Kidney epithelial cell (primary cell): ENCODE results near the gene ATF1. TPM values are rescaled to one million over a fixed set of nuclear protein-coding genes. Genes with fewer than 3 reads are reported as not detected.
"Not testable (repeated sequence)": the region's sequence is repeated elsewhere in the genome, so short reads cannot be mapped to it uniquely, and the experiment has no call there.

ENCODE experiments used
- DNase-seq: peaks from one replicate; pipeline ENCODE4 v3.0.0-alpha.2; 2010; ENCODE audit warnings: low read depth
- H3K27me3 ChIP-seq: 2 replicates; pipeline ENCODE4 v1.6.0; 2011; ENCODE audit warnings: low read length; ENCODE audit not compliant: control insufficient read depth, insufficient read depth
- H3K36me3 ChIP-seq: 2 replicates; pipeline ENCODE4 v1.5.1; 2011; ENCODE audit warnings: low read length; ENCODE audit not compliant: control insufficient read depth, insufficient read depth
- H3K4me3 ChIP-seq: 2 replicates; pipeline ENCODE4 v1.5.1; 2011; ENCODE audit warnings: low read depth, mild to moderate bottlenecking, control low read depth, low read length
- CTCF ChIP-seq: IDR thresholded peaks from 2 replicates; pipeline ENCODE4 v1.5.1; 2011; ENCODE audit warnings: mild to moderate bottlenecking, moderate library complexity, low read length, control low read depth, inconsistent platforms; ENCODE audit not compliant: insufficient read depth, poor library complexity, severe bottlenecking
- total RNA-seq: library from RNA; depleted of rRNA; stranded (reverse); fragments of >200 nt; gene quantifications from 2 replicates; pipeline ENCODE4 v1.2.3, GENCODE V29; 2015

The ATF1 gene
- total RNA-seq, 1 donor from 2014 or later, result 17.3 TPM

DNA sequence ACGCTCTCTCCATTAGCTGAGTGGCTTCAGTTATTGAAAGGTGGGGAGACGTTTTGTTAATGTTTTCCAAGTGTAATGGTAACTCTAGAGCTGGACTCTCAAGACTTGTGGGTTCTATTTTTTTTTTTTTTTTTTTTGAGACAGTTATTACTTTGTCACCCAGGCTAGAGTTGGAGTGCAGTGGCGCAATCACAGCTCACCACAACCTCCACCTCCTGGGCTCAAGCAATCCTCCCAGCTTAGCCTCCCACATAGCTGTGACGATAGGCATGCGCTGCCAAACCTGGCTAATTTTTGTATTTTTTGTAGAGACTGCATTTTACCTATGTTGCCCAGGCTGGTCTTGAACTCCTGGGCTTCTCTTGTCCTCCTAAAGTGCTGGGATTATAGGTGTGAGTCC, 26.2 kb downstream of the ATF1 start:
- H3K36me3 ChIP-seq, result no peaks in the 10 kb centered on the region
- TF ChIP-seq CTCF, result no peak
- no peak overlapping the region for H3K4me3 ChIP-seq
- no peak for DNase-seq
- no peaks in the 10 kb centered on the region for H3K27me3 ChIP-seq

DNA sequence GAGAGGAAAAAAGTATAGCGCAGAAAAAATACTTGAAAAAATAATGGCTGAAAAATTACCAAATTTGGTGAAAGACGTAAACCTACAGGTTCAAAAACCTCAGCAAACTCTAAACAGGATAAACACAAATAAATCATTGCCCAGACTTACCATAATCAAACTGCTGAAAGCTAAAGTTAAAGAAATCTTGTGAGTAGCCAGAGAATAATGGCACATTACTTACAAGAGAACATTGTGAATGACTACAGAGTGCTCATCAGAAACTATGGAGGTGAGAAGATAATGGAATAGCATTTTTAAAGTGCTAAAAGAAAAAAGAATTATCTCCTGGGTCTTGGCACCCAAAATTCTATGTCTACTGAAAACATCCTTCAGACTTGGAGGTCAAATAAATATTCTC, 36.0 kb downstream of the ATF1 start:
- Histone ChIP-seq H3K27me3 (no peaks in the 10 kb centered on the region), H3K36me3 (no peaks in the 10 kb centered on the region), H3K4me3 (no peak overlapping the region)
- no peak for TF ChIP-seq CTCF
- no peak for DNase-seq

GRCh38 chr12:50803230-50803875, 39.5 kb downstream of the ATF1 start:
- DNase-seq, result no peak
- H3K4me3 ChIP-seq, result no peak overlapping the region
- no peaks in the 10 kb centered on the region for H3K36me3 ChIP-seq
- TF ChIP-seq CTCF, result no peak
- H3K27me3 ChIP-seq, result no peaks in the 10 kb centered on the region

GRCh38 chr12:50806176-50806575, 42.3 kb downstream of the ATF1 start:
- DNase-seq, result no peak

DNA sequence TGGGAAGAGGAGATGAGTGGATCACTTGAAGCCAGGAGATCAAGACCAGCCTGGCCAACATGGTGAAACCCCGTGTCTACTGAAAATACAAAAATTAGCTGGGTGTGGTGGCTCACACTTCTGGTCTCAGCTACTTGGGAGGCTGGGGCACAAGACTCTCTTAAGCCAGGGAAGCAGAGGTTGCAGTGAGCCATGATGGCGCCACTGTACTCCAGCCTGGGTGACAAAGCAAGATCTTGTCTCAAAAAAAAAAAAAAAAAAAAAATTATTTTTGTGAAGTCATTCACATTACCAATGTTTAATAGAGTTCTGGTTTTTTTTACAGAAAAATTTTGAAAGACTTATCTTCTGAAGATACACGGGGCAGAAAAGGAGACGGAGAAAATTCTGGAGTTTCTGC, 45.2 kb downstream of the ATF1 start:
- DNase-seq, H3K36me3 ChIP-seq, H3K4me3 ChIP-seq, H3K27me3 ChIP-seq: not testable (repeated sequence)

More at GRCh38 chr12:50806176-50806575, 42.3 kb downstream of the ATF1 start:
- H3K36me3 ChIP-seq, result no peaks in the 10 kb centered on the region
- no peaks in the 10 kb centered on the region for H3K27me3 ChIP-seq
- no peak overlapping the region for H3K4me3 ChIP-seq
- TF ChIP-seq CTCF, result no peak

DNA sequence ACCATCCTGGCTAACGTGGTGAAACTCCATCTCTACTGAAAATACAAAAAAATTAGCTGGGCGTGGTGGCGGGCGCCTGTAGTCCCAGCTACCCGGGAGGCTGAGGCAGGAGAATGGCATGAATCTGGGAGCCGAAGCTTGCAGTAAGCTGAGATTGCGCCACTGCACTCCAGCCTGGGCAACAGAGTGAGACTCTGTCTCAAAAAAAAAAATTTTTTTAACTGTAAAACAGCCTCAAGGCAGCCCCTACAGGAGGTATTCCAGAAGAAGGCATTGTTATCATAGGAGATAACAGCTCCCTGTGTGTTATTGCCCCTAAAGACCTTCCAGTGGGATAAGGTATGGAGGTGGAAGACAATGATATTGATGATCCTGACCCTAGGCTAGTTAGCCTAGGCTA, 51.0 kb downstream of the ATF1 start:
- not testable (repeated sequence) for H3K27me3 ChIP-seq, H3K4me3 ChIP-seq, DNase-seq, H3K36me3 ChIP-seq

DNA sequence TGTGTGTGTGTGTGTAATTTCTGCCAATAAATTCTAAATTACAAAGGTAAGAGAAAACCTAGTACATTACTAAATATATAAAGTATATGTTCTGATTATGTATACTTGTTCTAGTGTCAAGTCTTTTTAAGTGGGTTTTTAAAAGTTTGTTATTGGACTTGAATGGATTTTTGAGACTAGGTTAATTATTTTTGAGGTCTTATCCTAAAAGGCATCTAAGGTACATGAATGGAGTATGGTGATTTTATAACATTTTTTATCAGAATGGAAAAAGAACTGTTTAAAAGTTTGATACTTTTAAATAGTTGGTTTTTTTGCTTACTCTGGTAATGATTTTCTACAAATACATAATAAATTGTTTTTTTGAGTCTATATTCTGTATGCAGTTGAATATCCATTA, 56.3 kb downstream of the ATF1 start:
- no peak for DNase-seq
- H3K27me3 ChIP-seq, result no peaks in the 10 kb centered on the region
- no peak for TF ChIP-seq CTCF
- no peak overlapping the region for H3K4me3 ChIP-seq
- H3K36me3 ChIP-seq, result peaks cover 1% of the 10 kb centered on the region
